ENCODE measurements around the gene MUC3A.

DNA sequence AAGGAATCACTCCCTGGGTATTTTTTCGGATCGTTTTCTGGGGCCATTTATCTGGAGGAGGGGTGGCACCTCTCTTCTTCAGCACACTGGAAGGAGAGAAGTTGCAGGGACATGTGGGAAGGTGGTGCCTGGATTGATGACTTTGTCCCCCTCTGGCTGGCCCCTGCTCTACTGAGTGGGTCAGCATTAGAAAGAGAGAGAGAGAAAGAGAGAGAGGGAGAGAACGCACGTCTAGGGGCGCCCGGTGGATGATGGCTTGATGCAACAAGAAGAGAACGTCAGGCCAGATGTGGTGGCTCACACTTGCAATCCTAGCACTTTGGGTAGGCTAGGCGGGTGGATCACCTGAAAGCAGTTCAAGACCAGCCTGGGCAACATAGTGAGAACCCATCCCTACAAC lies 14.5 kb downstream of the MUC3A start:
- TF ChIP-seq SUZ12 (IDR thresholded peaks at IDR 0.05; ENCODE audit: low read length) (no peak), RFX5 (IDR thresholded peaks at IDR 0.05; ENCODE audit: borderline replicate concordance, low read depth, low read length) (no peak), POLR2A (IDR thresholded peaks at IDR 0.05; ENCODE audit: control extremely low read depth in 1 of 2, low read depth in 2 of 2, low read length in 2 of 2) (no peak), HDAC6 (IDR thresholded peaks at IDR 0.05; ENCODE audit: low read depth, low read length) (no peak), SP1 (IDR thresholded peaks at IDR 0.05; ENCODE audit: low read depth, low read length) (no peak), CEBPB (IDR thresholded peaks at IDR 0.05; ENCODE audit: low read depth, low read length) (no peak), CREB1 (IDR thresholded peaks at IDR 0.05) (no peak), POLR2AphosphoS5 (IDR thresholded peaks at IDR 0.05; ENCODE audit: low read depth, low read length) (no peak)
- TF ChIP-seq, protein P1, sequence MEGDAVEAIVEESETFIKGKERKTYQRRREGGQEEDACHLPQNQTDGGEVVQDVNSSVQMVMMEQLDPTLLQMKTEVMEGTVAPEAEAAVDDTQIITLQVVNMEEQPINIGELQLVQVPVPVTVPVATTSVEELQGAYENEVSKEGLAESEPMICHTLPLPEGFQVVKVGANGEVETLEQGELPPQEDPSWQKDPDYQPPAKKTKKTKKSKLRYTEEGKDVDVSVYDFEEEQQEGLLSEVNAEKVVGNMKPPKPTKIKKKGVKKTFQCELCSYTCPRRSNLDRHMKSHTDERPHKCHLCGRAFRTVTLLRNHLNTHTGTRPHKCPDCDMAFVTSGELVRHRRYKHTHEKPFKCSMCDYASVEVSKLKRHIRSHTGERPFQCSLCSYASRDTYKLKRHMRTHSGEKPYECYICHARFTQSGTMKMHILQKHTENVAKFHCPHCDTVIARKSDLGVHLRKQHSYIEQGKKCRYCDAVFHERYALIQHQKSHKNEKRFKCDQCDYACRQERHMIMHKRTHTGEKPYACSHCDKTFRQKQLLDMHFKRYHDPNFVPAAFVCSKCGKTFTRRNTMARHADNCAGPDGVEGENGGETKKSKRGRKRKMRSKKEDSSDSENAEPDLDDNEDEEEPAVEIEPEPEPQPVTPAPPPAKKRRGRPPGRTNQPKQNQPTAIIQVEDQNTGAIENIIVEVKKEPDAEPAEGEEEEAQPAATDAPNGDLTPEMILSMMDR (IDR thresholded peaks at IDR 0.05; ENCODE audit: control extremely low read depth in 1 of 3, insufficient read depth in 1 of 3, low read depth in 1 of 3, low read length in 3 of 3), result no peak
- TF ChIP-seq, protein P2, sequence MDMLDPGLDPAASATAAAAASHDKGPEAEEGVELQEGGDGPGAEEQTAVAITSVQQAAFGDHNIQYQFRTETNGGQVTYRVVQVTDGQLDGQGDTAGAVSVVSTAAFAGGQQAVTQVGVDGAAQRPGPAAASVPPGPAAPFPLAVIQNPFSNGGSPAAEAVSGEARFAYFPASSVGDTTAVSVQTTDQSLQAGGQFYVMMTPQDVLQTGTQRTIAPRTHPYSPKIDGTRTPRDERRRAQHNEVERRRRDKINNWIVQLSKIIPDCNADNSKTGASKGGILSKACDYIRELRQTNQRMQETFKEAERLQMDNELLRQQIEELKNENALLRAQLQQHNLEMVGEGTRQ (IDR thresholded peaks at IDR 0.05; ENCODE audit: low read length), result no peak

Measured in H1 (cell line).